Stimulated activated naive B cell treated with anti-CD40 and anti-IgM and Interleukin-4, amounts not matched to agents 10 μg/mL and 1 μg/mL and 100 μg/mL, for 72 hours (primary cell): ENCODE results near the gene RIN1.

Source experiments
- ATAC-seq, 2 donors: fragments of 150-1000 bp; cut with Tn5 transposase; replicated peaks; 2 replicates each; pipeline ENCODE4 v1.10.0; 2021; ENCODE audit warnings: moderate library complexity in 1 of 2
- DNase-seq: peaks from one replicate; pipeline ENCODE4 v3.0.0; 2021
- H3K27ac Mint-ChIP-seq: one replicate; pipeline ENCODE4 v1.8.0; 2022; ENCODE audit warnings: mild to moderate bottlenecking, mixed read lengths
- H3K27me3 Mint-ChIP-seq, 2 donors: one replicate each; pipeline ENCODE4 v1.8.0; 2022; ENCODE audit warnings: mixed read lengths in 2 of 2
- H3K36me3 Mint-ChIP-seq, 2 donors: one replicate each; pipeline ENCODE4 v1.8.0; 2022; ENCODE audit warnings: mixed read lengths in 2 of 2, mild to moderate bottlenecking in 1 of 2
- H3K4me1 Mint-ChIP-seq, 2 donors: one replicate each; pipeline ENCODE4 v1.8.0; 2022; ENCODE audit warnings: mixed read lengths in 2 of 2, mild to moderate bottlenecking in 1 of 2
- H3K4me3 Mint-ChIP-seq, 2 donors: one replicate each; pipeline ENCODE4 v1.8.0; 2022; ENCODE audit warnings: mild to moderate bottlenecking in 2 of 2, mixed read lengths in 2 of 2, moderate library complexity in 1 of 2
- H3K9me3 Mint-ChIP-seq, 2 donors: one replicate each; pipeline ENCODE4 v1.8.0; 2022; ENCODE audit warnings: mixed read lengths in 2 of 2, mild to moderate bottlenecking in 1 of 2

Gene RIN1

GRCh38 chr11:66294626-66295620 is 41.3 kb downstream of the RIN1 start:
- H3K4me1 Mint-ChIP-seq, result peaks cover 5 to 9% of the 10 kb centered on the region in 2 donors
- H3K27ac Mint-ChIP-seq, result no peak overlapping the region
- ATAC-seq (no peak), DNase-seq (no peak)
- H3K36me3 Mint-ChIP-seq, result no peaks in the 10 kb centered on the region
- peaks cover 22 to 27% of the 10 kb centered on the region in 2 donors for H3K27me3 Mint-ChIP-seq
- H3K4me3 Mint-ChIP-seq, result no peak overlapping the region
- H3K9me3 Mint-ChIP-seq, result no peaks in the 10 kb centered on the region

DNA sequence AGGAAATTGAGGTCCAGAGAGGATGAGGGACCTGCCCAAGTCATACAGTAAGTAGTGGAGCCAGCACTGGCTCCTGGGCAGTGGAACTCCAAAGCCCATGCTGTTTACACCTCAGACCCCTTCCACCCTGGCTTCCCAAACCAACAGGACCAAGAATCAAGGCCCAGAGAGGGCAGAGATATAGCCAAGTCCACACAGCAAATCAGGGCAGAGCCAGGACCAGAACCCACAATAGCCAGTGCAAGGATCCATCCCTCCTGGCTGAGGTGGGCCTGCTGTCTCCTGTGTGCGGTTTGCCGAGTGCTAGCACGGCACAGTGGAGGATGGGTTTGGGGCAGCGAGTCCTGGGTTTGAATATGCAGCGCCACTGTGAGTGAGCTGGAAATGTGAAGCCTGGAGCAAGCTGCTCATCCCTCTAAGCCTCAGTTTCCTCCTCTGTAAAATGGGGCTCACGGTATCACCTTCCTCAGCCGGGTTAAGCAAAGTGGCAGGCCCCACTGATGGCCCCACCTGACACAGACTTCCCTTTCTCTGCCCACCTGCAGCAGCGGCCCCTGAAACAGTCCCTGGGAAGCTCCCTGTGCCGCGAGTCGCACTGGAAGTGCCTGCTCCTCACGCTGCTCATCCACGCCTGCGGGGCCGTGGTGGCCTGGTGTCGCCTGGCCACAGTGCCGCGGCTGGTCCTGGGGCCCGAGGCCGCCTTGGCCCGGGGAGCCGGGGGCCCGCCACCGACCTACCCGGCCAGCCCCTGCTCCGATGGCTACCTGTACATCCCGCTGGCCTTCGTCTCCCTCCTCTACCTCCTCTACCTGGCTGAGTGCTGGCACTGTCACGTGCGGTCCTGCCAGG is 42.2 kb downstream of the RIN1 start:
- H3K27ac Mint-ChIP-seq, result no peak overlapping the region
- H3K27me3 Mint-ChIP-seq, result peaks cover 22 to 27% of the 10 kb centered on the region in 2 donors
- no peak for ATAC-seq
- H3K4me3 Mint-ChIP-seq, result no peak overlapping the region
- H3K9me3 Mint-ChIP-seq, result no peaks in the 10 kb centered on the region
- H3K36me3 Mint-ChIP-seq, result no peaks in the 10 kb centered on the region
- peaks cover 13 to 14% of the 10 kb centered on the region in 2 donors for H3K4me1 Mint-ChIP-seq
- DNase-seq, result no peak

DNA sequence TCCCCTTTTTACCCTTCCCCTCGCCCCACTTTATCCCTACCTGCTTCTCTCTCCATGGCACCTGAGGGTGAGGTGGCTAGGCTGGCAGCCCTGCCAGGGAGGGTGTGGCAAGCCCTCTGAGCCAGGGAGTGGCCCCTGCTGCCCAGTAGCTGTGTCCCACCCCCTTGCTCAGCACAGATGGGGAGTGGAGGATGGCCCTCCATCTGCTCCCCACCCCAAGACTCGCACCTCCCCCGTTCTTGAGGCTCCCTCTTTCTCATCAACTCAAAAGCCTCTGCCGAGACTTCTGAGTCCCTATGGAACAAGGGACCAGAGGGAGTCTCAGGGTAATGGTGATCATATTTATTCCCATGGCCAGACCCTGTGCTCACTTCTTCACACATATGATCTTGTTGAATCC is 42.9 kb downstream of the RIN1 start:
- H3K36me3 Mint-ChIP-seq, result no peaks in the 10 kb centered on the region
- peaks cover 22 to 27% of the 10 kb centered on the region in 2 donors for H3K27me3 Mint-ChIP-seq
- no peak for DNase-seq
- no peak overlapping the region for H3K27ac Mint-ChIP-seq
- H3K4me3 Mint-ChIP-seq, result peak overlapping the region in 1 of 2 donors; percentile 33
- no peaks in the 10 kb centered on the region for H3K9me3 Mint-ChIP-seq
- no peak for ATAC-seq
- H3K4me1 Mint-ChIP-seq, result peaks cover 13 to 14% of the 10 kb centered on the region in 2 donors

- H3K36me3 Mint-ChIP-seq, result no peaks in the 10 kb centered on the region
- H3K4me1 Mint-ChIP-seq, result peaks cover 16 to 20% of the 10 kb centered on the region in 2 donors
- peaks cover 22 to 27% of the 10 kb centered on the region in 2 donors for H3K27me3 Mint-ChIP-seq
- no peak for DNase-seq
- no peak overlapping the region for H3K27ac Mint-ChIP-seq
- no peak for ATAC-seq
- no peaks in the 10 kb centered on the region for H3K9me3 Mint-ChIP-seq
- H3K4me3 Mint-ChIP-seq, result peak overlapping the region; percentile 0 to 5
These were observed 43.5 kb downstream of the RIN1 start for GRCh38 chr11:66292543-66293332.

DNA sequence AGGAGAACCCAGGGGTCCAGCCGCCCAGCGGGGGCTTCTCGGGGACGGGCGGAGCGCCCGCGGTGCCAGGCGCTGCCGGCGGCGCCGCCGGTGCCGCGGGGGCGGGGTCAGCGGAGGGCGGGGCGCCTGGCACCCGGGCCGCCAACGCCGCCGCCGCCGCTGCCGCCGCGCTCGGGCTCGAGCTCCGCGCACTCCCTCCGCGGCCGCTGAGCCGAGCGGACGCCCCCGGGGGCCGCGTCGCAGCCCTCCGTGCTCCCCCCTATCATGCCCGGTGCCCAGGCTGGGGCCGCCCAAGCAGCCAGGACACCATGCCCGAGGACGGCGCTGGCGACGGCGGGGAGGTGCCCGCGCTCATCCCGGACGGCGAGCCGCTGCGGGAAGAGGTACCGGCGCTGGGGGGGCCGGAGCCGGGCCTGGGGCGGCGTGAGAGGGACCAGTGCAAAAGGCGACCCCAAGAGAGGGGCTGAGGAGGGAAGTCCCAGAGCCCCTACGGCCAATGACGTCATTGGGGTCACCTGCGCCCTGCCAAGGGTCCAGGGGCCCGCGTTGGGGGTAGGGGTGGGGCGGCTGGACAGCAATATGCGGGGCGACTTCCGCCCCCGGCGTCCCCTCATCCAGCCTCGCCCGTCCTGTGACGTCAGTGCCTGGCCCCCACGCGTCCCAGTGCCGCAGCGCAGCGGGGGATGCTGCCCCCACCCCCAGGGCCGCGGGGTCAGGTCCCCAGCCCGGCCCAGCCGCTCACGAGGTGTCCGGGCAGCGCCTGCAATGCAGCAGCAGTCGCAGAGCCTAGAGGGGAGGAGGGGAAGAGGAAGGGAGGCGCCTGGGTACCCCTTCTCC is 44.3 kb downstream of the RIN1 start, which contains the start of gene TMEM151A:
TMEM151A (plus strand) TSS at position 189 of the 837 bp plus-strand sequence; CDS start at position 309, 120 bp downstream.
- ATAC-seq, result no peak
- H3K4me1 Mint-ChIP-seq, result peaks cover 19 to 26% of the 10 kb centered on the region in 2 donors
- H3K36me3 Mint-ChIP-seq, result peaks cover 0 to 2% of the 10 kb centered on the region in 2 donors
- peaks cover 22 to 27% of the 10 kb centered on the region in 2 donors for H3K27me3 Mint-ChIP-seq
- H3K9me3 Mint-ChIP-seq, result no peaks in the 10 kb centered on the region
- DNase-seq, result no peak
- H3K27ac Mint-ChIP-seq, result no peak within 1 kb of the TSS
- peak within 1 kb of the TSS; percentile 36 to 52 for H3K4me3 Mint-ChIP-seq

DNA sequence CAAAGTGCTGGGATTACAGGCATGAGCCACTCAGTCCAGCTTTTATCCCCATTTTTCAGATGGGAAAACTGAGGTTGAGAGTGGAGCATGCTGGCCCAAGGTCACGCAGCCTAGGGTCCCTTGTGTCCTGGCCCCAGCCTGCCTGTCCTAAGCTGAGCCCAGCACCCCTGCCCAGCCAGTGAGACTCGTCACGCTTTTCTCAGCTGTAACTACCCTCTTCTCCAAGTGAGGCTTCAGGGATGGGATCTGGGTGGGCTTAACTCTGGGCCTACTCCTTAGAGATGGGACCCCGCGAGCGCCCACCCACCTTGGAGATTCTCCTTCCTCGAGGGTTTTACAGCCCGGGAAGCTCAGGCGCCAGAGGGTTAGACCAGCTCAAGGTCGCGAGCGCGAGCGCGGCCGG is 44.9 kb downstream of the RIN1 start:
- peak overlapping the region; percentile 36 to 52 for H3K4me3 Mint-ChIP-seq

GRCh38 chr11:66290330-66290621 is 46.0 kb downstream of the RIN1 start:
- Mint-ChIP-seq H3K27ac (no peak overlapping the region), H3K4me1 (peaks cover 23 to 33% of the 10 kb centered on the region in 2 donors)

More for the DNA sequence above, 44.9 kb downstream of the RIN1 start:
- ATAC-seq, result no peak
- H3K4me1 Mint-ChIP-seq, result peaks cover 22 to 31% of the 10 kb centered on the region in 2 donors
- DNase-seq, result no peak
- H3K9me3 Mint-ChIP-seq, result no peaks in the 10 kb centered on the region
- peaks cover 21 to 24% of the 10 kb centered on the region in 2 donors for H3K27me3 Mint-ChIP-seq
- H3K36me3 Mint-ChIP-seq, result peaks cover 4% of the 10 kb centered on the region in 2 donors
- H3K27ac Mint-ChIP-seq, result no peak overlapping the region

GRCh38 chr11:66289548-66290329 is 46.5 kb downstream of the RIN1 start:
- peaks cover 18 to 22% of the 10 kb centered on the region in 2 donors for H3K27me3 Mint-ChIP-seq
- peak overlapping the region; percentile 85 to 90 for H3K4me3 Mint-ChIP-seq
- peak; percentile 75 to 77 for ATAC-seq
- H3K27ac Mint-ChIP-seq, result peak overlapping the region; percentile 95
- H3K9me3 Mint-ChIP-seq, result no peaks in the 10 kb centered on the region
- peaks cover 4 to 8% of the 10 kb centered on the region in 2 donors for H3K36me3 Mint-ChIP-seq
- peak; percentile 80 for DNase-seq
- peaks cover 24 to 36% of the 10 kb centered on the region in 2 donors for H3K4me1 Mint-ChIP-seq

More at GRCh38 chr11:66290330-66290621, 46.0 kb downstream of the RIN1 start:
- ATAC-seq, result no peak
- Mint-ChIP-seq H3K9me3 (no peaks in the 10 kb centered on the region), H3K36me3 (peaks cover 4 to 6% of the 10 kb centered on the region in 2 donors), H3K27me3 (peaks cover 18 to 22% of the 10 kb centered on the region in 2 donors), H3K4me3 (peak overlapping the region; percentile 85 to 90)
- DNase-seq, result no peak

- DNase-seq, result peak; percentile 99
- H3K27me3 Mint-ChIP-seq, result peaks cover 14 to 17% of the 10 kb centered on the region in 2 donors
- peak within 1 kb of the TSS; percentile 95 for H3K27ac Mint-ChIP-seq
- peaks cover 27 to 44% of the 10 kb centered on the region in 2 donors for H3K4me1 Mint-ChIP-seq
- peak within 1 kb of the TSS; percentile 85 to 90 for H3K4me3 Mint-ChIP-seq
- H3K36me3 Mint-ChIP-seq, result peaks cover 11 to 12% of the 10 kb centered on the region in 2 donors
- no peaks in the 10 kb centered on the region for H3K9me3 Mint-ChIP-seq
- ATAC-seq, result peak; percentile 95 to 96
These were observed 47.3 kb downstream of the RIN1 start, which contains the start of gene YIF1A for GRCh38 chr11:66288671-66289547. TSS of gene YIF1A (minus strand) at chr11:66289143. CDS start at chr11:66288985, 158 bp downstream.

DNA sequence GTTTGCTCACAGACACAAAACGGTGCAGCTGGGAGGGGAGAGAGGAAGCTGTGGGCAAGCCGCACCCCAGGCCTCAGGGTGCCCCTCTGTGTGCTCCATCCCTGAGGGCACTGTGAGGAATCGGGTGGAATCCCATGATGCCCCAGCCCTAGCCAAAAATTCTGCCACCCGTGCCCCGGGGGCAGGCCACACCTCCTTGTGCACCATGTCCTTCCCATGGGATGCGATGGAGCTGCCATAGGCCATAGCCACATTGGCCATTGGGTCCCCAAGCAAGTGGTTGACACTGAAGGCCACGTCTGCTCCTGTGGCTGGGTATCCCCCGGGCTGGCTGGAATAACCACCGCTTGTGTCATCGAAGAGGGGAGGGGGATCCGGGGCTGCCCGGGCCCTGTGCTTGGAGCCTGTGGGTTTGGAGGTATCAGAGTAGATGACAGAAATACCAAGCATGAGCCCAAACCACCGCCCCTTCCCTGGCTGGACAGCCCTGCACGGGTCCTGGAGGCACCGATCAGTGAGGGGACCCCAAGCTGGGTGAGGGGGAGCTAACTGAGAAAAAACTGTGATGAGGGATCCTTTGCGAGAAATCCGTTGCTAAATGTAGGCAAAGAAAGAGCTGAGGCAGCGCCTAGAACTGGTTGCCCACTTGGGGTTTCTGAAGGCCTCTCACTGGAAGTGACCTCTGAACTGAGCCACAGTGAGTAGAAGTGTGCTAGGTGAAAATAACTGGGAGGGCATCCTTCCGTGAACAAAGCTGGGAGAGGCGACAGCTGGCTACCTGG is 48.2 kb downstream of the RIN1 start:
- no peak for DNase-seq
- Mint-ChIP-seq H3K9me3 (no peaks in the 10 kb centered on the region), H3K4me1 (peaks cover 30 to 48% of the 10 kb centered on the region in 2 donors), H3K36me3 (peaks cover 12% of the 10 kb centered on the region in 2 donors), H3K4me3 (peak overlapping the region; percentile 85 to 90), H3K27ac (peak overlapping the region; percentile 95), H3K27me3 (peaks cover 8 to 9% of the 10 kb centered on the region in 2 donors)
- no peak for ATAC-seq
